Fibroblast of villous mesenchyme (primary cell): ENCODE results near the gene C17orf50. TPM values are rescaled to one million over a fixed set of nuclear protein-coding genes. Genes with fewer than 3 reads are reported as not detected.

Source experiments
- DNase-seq: peaks from one replicate; pipeline ENCODE4 v3.0.0-alpha.2; 2010; ENCODE audit warnings: low read depth
- H3K4me3 ChIP-seq: 2 replicates; pipeline ENCODE4 v1.5.1; 2011; ENCODE audit warnings: low read depth, mild to moderate bottlenecking, low read length
- CTCF ChIP-seq: IDR thresholded peaks from 2 replicates; pipeline ENCODE4 v1.5.1; 2012; ENCODE audit warnings: low read depth, mild to moderate bottlenecking, low read length; ENCODE audit not compliant: insufficient read depth
- total RNA-seq: library from RNA; depleted of rRNA; stranded (reverse); fragments of >200 nt; gene quantifications from 2 replicates; pipeline ENCODE4 v1.2.3, GENCODE V29; 2012

The C17orf50 gene
- total RNA-seq, 1 donor, result not detected

- DNase-seq, result peak; percentile 67
- no peak overlapping the region for H3K4me3 ChIP-seq
- TF ChIP-seq CTCF, result no peak
Observed at GRCh38 chr17:35717475-35717874, 43.2 kb upstream of the C17orf50 start.

GRCh38 chr17:35723735-35724134, 37.0 kb upstream of the C17orf50 start:
- DNase-seq, result no peak
- H3K4me3 ChIP-seq, result no peak overlapping the region
- no peak for TF ChIP-seq CTCF

- no peak overlapping the region for H3K4me3 ChIP-seq
- DNase-seq, result no peak
- TF ChIP-seq CTCF, result no peak
Observed at GRCh38 chr17:35725058-35725457, 35.6 kb upstream of the C17orf50 start.

- peak; percentile 38 for DNase-seq
- H3K4me3 ChIP-seq, result peak overlapping the region; percentile 4
- TF ChIP-seq CTCF, result no peak
Observed at GRCh38 chr17:35725802-35726126, 34.9 kb upstream of the C17orf50 start.

- DNase-seq, result peak; percentile 98
- TF ChIP-seq CTCF, result no peak
- H3K4me3 ChIP-seq, result no peak overlapping the region
Observed at GRCh38 chr17:35726127-35726952, 34.3 kb upstream of the C17orf50 start.

GRCh38 chr17:35726953-35727460, 33.7 kb upstream of the C17orf50 start:
- no peak for TF ChIP-seq CTCF
- peak; percentile 62 for DNase-seq
- H3K4me3 ChIP-seq, result no peak overlapping the region
